GM12878 (cell line): ENCODE measurements around the gene SLC6A12. TPM values are rescaled to one million over a fixed set of nuclear protein-coding genes. Genes with fewer than 3 reads are reported as not detected.

ENCODE experiments used
- BCL11A ChIP-seq: IDR thresholded peaks from 2 replicates; pipeline ENCODE4 v1.6.1; 2011; ENCODE audit warnings: low read depth, low read length
- NR2C1 ChIP-seq: fragments of 450-650 bp; IDR thresholded peaks from 2 replicates; pipeline ENCODE4 v1.6.1; 2017; ENCODE audit warnings: antibody characterized with exemption, mild to moderate bottlenecking, moderate library complexity
- REST ChIP-seq: IDR thresholded peaks from 2 replicates; pipeline ENCODE4 v1.6.1; 2012; ENCODE audit warnings: mild to moderate bottlenecking, low read depth, low read length
- SMARCA5 ChIP-seq: fragments of 450-650 bp; IDR thresholded peaks from 2 replicates; pipeline ENCODE4 v1.6.1; 2017; ENCODE audit warnings: mild to moderate bottlenecking
- TCF3 ChIP-seq: IDR thresholded peaks from 2 replicates; pipeline ENCODE4 v1.6.1; 2012; ENCODE audit warnings: low read depth, mild to moderate bottlenecking, low read length, borderline replicate concordance; ENCODE audit not compliant: insufficient read depth
- WRNIP1 ChIP-seq: IDR thresholded peaks from 2 replicates; pipeline ENCODE4 v1.6.1; 2011; ENCODE audit warnings: low read depth, low read length, improper control_type of control experiment, borderline replicate concordance
- YBX1 ChIP-seq: fragments of 450-650 bp; IDR thresholded peaks from 2 replicates; pipeline ENCODE4 v1.6.1; 2016; ENCODE audit warnings: antibody characterized with exemption
- polyA plus RNA-seq, 11 experiments: library from polyadenylated mRNA; depleted of rRNA in 4 of 11; unstranded in 6 of 11; stranded (reverse) in 5 of 11; fragments of >200 nt; fragmentation: Nextera tagmentation in 4 of 11; fragmentation: Illumina TruSeq in 1 of 11; extraction: Ambion mirVana in 4 of 11; extraction: Trizol in 1 of 11; gene quantifications; 1 replicate in 1 of 11; 2 replicates in 10 of 11; pipeline versions ENCODE4 v1.2.1 to v1.2.3, GENCODE V29; 2011 to 2016; ENCODE audit warnings: inconsistent platforms in 2 of 11, missing spikeins in 2 of 11, low read depth in 1 of 11
- total RNA-seq, 4 experiments: library from RNA; depleted of rRNA in 3 of 4; stranded (reverse); fragments of >200 nt in 3 of 4; fragmentation: Illumina TruSeq in 1 of 4; extraction: Trizol in 1 of 4; gene quantifications; 2 replicates each; pipeline versions ENCODE4 v1.2.1 to v1.2.3, GENCODE V29; 2013 to 2021
- TF ChIP-seq, protein P1 (sequence below): IDR thresholded peaks from 2 replicates; pipeline ENCODE4 v1.6.1; 2012; ENCODE audit warnings: improper control_type of control experiment, low read depth, low read length; ENCODE audit not compliant: insufficient replicate concordance

SLC6A12 gene
- total and polyA plus RNA-seq, 10 of the 15 experiments (the other 5 are each of a cell fraction or from before 2014, with no cell fraction given) = 0.06 to 0.11 (median 0.07) TPM; not detected in 7

- TF ChIP-seq REST (no peak), BCL11A (no peak), SMARCA5 (no peak), WRNIP1 (no peak), TCF3 (no peak), YBX1 (no peak), NR2C1 (no peak)
- TF ChIP-seq, protein P1, sequence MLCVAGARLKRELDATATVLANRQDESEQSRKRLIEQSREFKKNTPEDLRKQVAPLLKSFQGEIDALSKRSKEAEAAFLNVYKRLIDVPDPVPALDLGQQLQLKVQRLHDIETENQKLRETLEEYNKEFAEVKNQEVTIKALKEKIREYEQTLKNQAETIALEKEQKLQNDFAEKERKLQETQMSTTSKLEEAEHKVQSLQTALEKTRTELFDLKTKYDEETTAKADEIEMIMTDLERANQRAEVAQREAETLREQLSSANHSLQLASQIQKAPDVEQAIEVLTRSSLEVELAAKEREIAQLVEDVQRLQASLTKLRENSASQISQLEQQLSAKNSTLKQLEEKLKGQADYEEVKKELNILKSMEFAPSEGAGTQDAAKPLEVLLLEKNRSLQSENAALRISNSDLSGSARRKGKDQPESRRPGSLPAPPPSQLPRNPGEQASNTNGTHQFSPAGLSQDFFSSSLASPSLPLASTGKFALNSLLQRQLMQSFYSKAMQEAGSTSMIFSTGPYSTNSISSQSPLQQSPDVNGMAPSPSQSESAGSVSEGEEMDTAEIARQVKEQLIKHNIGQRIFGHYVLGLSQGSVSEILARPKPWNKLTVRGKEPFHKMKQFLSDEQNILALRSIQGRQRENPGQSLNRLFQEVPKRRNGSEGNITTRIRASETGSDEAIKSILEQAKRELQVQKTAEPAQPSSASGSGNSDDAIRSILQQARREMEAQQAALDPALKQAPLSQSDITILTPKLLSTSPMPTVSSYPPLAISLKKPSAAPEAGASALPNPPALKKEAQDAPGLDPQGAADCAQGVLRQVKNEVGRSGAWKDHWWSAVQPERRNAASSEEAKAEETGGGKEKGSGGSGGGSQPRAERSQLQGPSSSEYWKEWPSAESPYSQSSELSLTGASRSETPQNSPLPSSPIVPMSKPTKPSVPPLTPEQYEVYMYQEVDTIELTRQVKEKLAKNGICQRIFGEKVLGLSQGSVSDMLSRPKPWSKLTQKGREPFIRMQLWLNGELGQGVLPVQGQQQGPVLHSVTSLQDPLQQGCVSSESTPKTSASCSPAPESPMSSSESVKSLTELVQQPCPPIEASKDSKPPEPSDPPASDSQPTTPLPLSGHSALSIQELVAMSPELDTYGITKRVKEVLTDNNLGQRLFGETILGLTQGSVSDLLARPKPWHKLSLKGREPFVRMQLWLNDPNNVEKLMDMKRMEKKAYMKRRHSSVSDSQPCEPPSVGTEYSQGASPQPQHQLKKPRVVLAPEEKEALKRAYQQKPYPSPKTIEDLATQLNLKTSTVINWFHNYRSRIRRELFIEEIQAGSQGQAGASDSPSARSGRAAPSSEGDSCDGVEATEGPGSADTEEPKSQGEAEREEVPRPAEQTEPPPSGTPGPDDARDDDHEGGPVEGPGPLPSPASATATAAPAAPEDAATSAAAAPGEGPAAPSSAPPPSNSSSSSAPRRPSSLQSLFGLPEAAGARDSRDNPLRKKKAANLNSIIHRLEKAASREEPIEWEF = no peak
Observed at GRCh38 chr12:182381-182892, 31.5 kb downstream of the SLC6A12 start (continued).
